T-helper 2 cell (primary cell): ENCODE data around the gene C13orf42.

Source experiments
- DNase-seq, 5 experiments: peaks; one replicate each; pipeline versions ENCODE4 v3.0.0 to v3.0.0-alpha.2; 2012 to 2022

Gene C13orf42

DNA sequence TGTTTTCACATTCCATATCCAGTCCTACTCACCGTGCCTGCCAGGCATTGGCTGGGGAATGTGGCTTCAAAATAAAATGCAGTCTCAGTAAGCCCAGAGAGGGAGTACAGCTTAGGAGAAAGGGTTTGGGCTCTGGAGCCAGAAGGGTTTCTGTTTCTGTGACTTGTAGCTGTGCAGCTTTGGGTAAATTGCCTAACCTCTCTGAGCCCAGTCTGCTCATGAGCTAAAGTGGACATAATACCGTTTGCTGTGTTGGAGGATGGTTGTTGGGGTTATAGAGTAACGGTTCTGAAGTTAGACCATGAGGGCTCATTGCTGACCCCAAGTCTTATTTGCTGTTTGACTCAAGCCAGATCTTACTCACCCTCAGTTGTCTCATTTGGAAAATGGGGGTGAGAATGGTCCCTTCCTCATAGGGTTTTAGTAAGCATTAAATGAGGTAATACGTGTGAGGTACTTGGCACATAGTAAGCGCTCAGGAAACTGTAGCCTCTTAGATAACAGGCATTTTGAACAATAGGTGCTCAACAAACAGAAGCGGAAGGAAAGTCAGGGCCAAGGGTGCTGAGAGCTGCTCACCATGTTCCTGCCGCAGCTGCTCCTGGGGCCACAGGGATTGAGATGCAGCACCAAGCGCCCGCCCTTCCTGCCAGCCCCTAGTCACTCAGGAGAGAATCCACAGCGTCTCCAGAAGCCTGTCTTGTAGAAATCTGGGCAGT lies 45.5 kb downstream of the C13orf42 start:
- DNase-seq: no peak

- no peak for DNase-seq
Observed at GRCh38 chr13:51064753-51065152, 46.3 kb downstream of the C13orf42 start.

GRCh38 chr13:51063909-51064308 lies 47.2 kb downstream of the C13orf42 start:
- no peak for DNase-seq

DNA sequence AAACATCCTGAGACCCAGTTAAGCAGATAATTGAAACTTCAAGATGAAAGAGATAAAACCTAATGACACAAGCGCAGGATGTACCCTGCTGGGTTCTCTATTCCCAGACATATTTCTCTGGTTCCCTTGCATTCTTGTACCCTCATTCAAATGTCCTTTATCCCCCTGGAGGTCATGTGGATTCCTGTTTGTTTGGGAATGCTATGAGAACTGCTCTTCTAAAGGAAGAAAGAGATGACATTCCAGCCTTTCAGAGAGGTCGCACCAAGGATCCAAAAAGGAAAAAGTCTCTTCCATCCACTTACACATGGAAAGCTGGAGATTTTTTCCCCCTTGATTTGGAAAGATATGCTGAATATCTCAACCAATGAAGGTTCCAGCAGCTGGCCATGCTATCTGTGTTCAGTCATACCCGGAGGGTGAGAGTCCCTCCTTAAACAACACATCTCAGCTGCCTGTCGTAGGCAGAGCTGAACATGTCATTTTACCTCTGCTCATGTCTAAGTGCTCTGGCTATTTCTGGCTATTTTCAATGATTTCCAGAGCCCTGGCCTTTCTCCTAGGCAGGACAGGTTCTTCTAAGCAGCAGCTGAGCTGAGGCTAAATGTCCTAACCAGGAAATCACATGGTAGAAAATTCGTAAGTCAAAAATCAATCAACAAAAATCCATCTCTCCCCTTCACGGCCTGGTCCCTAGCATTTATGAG lies 52.5 kb downstream of the C13orf42 start:
- DNase-seq: no peak

- no peak for DNase-seq
Observed at GRCh38 chr13:51057906-51058305, 53.2 kb downstream of the C13orf42 start.

- DNase-seq: no peak
Observed at GRCh38 chr13:51057001-51057400, 54.1 kb downstream of the C13orf42 start.

DNA sequence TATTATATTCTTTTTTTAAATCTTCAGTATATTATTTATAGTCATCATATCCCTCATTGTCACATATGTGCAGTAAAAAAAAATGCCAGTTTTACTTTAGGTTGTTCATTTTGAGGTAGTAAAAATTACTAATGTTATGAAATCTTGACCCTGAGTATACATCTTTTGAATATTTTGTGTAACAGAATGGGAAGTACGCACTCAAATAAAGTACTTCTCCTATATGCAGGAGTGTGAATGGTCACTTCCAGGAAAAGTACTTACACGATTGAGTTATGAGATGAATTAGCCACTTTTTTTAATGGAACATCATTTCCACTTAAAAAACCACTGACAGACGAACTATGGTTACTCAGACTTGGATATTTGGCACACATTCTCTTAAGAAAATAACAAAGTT lies 58.5 kb downstream of the C13orf42 start:
- DNase-seq: no peak

DNA sequence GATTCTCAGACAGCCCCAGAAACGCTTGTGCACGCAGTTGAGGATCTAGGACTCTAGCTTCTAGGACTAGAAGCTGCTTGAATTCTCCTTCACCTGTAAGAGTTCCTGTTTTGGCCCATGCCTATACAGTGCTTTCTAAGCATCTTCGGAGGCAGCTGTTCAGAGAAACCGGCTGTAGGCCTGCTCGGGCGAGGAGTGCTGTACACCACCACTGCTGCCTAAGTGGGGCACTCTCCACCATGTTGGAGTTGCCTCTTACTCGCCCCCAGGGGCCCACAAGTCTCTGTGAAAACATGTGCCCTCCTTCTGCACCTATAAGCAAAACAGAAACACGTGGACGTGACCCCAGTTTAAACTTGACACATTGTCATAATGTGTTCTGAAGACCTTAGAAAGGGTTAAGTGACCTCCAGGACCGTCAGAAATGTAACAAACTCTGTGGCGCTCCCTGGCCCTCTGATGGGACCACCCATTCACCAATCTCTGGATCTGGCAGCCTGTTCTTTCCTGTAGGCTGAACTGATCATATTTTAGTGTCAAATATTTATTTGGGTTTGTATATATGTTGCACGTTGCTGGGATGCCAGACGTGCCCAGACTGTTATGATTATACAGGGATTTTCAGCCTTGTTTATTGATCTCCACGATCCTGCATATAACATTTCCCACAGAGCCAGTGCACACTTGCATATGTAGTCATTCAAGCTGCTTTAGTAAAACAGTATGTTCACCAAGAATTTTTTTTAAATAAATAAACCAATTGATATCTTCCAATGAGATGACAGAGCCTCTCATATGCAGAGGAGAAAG lies 60.8 kb downstream of the C13orf42 start:
- no peak for DNase-seq

- DNase-seq: no peak
Observed at GRCh38 chr13:51048616-51049015, 62.5 kb downstream of the C13orf42 start.

DNA sequence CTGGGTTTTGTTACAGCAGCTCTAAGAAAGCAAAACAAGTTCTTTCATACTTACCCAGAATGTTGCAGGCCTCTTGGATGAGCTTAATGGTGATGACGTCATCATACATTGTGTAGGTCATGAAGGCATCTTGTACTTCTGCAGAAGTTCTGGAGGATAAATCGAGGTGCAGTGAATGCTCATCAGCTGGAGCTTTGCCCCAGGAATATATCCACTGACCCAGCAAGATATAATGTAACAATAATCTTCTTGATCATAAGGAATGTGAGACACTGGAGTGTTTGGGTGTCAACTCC lies 63.0 kb downstream of the C13orf42 start:
- no peak for DNase-seq

DNA sequence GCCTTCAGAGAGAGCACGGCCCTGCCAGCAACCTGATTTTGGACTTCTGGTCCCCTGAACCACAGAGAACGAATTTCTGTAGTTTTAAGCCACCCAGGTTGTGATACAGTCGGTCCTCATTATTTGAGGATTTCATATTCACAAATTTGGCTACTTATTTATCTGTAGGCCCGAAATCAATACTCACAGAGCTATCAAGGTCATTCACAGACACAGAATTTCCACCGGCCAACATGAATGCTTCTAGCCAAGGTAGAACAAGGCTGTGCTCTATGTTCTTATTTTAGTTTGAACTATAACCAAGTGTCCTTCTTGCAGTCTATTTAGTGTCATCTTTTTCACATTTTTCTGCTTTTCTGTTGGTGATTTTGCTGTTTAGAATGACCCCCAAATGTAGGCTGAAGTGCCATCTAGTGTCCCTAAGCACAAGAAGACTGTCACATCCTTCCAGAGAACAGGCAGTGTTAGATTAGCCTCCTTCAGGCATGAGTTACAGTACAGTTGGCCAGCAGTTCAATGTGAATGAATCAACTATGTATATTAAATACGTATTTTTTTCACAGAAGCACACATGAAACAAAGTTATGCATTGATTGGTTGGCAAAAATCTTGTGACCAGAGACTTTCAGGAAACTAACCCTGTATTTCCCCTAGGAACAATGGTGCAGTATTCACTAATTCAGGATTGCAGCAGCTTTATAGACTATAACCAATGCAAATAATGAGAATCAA lies 63.5 kb downstream of the C13orf42 start:
- no peak for DNase-seq

GRCh38 chr13:51045451-51045850 lies 65.6 kb downstream of the C13orf42 start:
- DNase-seq: no peak

DNA sequence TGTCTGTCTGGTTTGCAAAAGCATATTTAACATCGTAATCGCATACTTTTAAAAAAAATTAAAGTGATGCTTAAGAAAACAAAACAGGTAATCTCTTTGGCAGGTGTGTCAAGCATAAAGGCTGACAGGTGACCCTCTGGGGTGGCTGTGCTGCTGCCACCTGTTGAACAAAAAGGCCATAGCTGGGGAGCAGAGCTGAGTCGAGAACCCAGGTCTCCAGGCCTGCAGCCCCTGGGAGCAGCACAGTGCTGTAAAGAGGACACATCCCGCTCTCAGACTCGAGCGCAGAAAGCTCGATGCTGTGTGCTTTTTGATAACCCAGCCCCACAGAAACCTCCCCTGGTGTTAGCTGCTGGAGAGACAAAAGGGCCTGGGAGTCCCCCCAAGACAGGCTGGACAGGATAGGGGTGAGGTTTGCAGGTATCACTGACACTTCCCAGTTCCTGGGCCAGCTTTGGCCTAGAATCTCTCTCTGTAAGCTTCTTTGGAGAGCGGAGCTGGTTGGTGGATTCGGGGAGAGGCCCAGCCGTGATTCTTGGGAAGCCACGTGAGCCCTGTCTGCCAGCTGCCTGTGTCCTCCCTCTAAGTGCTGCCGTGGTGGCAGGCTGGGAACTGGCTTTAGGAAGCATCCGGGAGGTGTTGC lies 66.9 kb downstream of the C13orf42 start:
- no peak for DNase-seq

GRCh38 chr13:51043310-51043709 lies 67.8 kb downstream of the C13orf42 start:
- DNase-seq: no peak

DNA sequence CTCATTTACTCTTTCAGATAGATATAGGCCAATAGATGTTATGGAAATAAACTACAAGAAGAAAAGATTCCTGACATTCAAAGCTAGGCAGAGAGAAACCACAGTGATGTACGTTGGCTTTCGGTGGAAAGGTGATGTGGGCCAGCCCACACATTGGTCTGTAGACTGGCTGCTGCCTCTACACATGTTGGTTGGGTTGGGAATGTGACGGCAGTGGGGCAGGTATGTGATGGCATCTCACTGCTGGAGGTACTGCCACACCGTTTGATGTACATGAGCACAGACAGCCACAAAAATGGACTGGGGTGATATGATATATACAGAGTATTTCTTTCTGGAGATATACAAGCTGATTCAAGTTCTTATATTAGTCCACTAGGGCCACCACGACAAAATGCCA lies 69.4 kb downstream of the C13orf42 start:
- DNase-seq: no peak

DNA sequence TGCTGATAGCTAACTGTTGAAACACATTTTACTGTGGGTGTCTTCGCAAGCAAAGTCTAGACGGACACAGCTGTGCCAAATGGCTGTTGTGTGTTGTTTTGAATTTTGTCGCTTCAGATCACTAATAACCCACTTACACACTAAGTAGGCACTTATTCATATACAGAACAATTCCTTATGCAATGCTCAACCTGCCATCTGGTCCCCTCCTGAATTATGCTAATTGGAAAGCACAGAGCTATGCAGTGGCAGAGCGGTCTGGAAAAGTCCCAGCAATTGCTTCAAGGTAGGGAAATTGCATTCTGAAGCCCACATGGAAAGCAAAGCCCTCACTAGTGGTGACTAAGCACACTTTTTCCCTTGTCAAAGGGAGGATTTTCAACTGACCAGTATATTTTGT lies 69.9 kb downstream of the C13orf42 start:
- no peak for DNase-seq

DNA sequence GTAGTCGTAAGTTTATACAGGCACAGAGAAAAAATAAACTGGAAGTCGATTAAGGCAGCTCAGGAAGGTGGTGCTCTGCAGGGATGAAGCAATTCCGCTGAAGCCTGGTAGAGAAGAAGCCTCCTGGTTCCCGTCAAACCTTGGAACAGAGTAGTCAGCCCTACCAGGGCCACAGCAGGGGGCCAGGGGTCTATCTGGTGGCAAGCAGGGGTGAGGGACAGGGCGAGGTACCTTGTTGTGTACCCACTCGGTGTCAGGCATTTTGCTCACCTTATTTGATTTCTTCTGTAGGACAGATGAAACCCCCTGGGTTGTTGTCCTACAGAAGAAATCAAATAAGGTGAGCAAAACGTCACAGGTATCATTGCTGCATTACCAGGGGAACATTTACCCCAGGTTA lies 70.6 kb downstream of the C13orf42 start:
- no peak for DNase-seq

- DNase-seq: no peak
Observed at GRCh38 chr13:51036418-51036817, 74.7 kb downstream of the C13orf42 start.

- no peak for DNase-seq
Observed at GRCh38 chr13:51035978-51036377, 75.1 kb downstream of the C13orf42 start.

GRCh38 chr13:51035469-51035868 lies 75.6 kb downstream of the C13orf42 start:
- DNase-seq: no peak

- DNase-seq: no peak
Observed at GRCh38 chr13:51034906-51035305, 76.2 kb downstream of the C13orf42 start.

DNA sequence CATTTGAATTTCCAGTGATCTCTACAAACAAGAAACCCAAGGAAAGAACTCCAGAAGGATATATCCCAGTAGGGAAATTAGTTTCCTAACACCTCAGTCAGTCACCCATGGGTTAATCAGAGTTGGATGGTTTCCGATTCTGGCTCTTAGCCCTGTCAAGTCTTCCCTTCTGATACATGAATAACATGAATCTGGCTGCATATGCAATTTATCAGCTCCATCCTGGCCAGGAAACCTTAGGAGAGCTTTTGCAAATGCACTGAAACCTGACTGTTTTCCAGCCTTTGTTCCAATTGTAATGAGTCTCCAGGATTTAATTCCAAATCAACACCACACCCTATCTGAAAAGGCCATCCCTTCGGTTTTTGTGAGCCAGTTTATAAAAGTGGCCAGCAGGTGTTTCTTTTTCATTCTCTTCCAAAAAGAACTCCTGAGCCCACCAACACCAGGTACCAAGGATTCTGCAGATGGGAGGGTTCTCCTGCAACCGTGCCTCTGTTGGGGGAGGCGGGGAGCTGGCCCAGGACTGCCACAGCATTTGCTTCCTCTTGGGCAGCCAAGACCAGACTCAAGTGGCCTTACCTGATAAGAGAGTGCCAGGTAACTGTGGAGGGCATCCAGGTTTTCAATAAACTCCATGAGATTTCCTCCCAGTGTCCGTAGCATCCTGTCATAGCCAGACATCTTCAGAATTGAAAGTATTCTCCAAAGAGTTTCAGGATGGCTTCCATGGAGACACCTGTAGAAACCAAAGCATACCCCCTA lies 77.5 kb downstream of the C13orf42 start:
- DNase-seq: no peak
